AML-193 (cell line): ENCODE data around the gene TMX4.
"Not testable (repeated sequence)": the region's sequence is repeated elsewhere in the genome, so short reads cannot be mapped to it uniquely, and the experiment has no call there.

Experiments used
- DNase-seq, 2 experiments: peaks; one replicate each; lab custom pipeline; 2025; lab: John Stamatoyannopoulos, UW

TMX4 gene

GRCh38 chr20:8019246-8019997 is at the start of gene TMX4:
Gene TMX4, minus strand, starts transcription at chr20:8019761. Its CDS starts 148 bp downstream, at chr20:8019613.
- peak; percentile 96 to 97 for DNase-seq

- DNase-seq = no peak
Measured at GRCh38 chr20:8067082-8067481, 47.5 kb upstream of the TMX4 start.

- no peak for DNase-seq
Measured at GRCh38 chr20:8066662-8067061, 47.1 kb upstream of the TMX4 start.

- DNase-seq = no peak
Measured at GRCh38 chr20:8065691-8066090, 46.1 kb upstream of the TMX4 start.

GRCh38 chr20:8062756-8063155 is 43.2 kb upstream of the TMX4 start:
- DNase-seq = no peak

- no peak for DNase-seq
Measured at GRCh38 chr20:8061861-8062518, 42.4 kb upstream of the TMX4 start.

GRCh38 chr20:8060977-8061376 is 41.4 kb upstream of the TMX4 start:
- no peak for DNase-seq

GRCh38 chr20:8057871-8058270 is 38.3 kb upstream of the TMX4 start:
- no peak for DNase-seq

GRCh38 chr20:8055096-8055495 is 35.5 kb upstream of the TMX4 start:
- DNase-seq = no peak

- DNase-seq = peak; percentile 1 to 6
Measured at GRCh38 chr20:8050157-8050837, 30.7 kb upstream of the TMX4 start.

- DNase-seq = no peak
Measured at GRCh38 chr20:8049310-8049709, 29.7 kb upstream of the TMX4 start.

GRCh38 chr20:8045946-8046345 is 26.4 kb upstream of the TMX4 start:
- DNase-seq = no peak

- peak; percentile 60 to 71 for DNase-seq
Measured at GRCh38 chr20:8043687-8044282, 24.2 kb upstream of the TMX4 start.

GRCh38 chr20:8039042-8039441 is 19.5 kb upstream of the TMX4 start:
- no peak for DNase-seq

- no peak for DNase-seq
Measured at GRCh38 chr20:8036771-8037170, 17.2 kb upstream of the TMX4 start.

- DNase-seq = no peak
Measured at GRCh38 chr20:8033151-8033841, 13.7 kb upstream of the TMX4 start.

- no peak for DNase-seq
Measured at GRCh38 chr20:8032499-8032898, 12.9 kb upstream of the TMX4 start.

GRCh38 chr20:8031539-8031938 is 12.0 kb upstream of the TMX4 start:
- not testable (repeated sequence) for DNase-seq

- no peak for DNase-seq
Measured at GRCh38 chr20:8021541-8022269, 2.1 kb upstream of the TMX4 start.

- peak; percentile 90 to 91 for DNase-seq
Measured at GRCh38 chr20:8020314-8021079, 936 bp upstream of the TMX4 start.

- no peak for DNase-seq
Measured at GRCh38 chr20:8019998-8020247, 362 bp upstream of the TMX4 start.
